ENCODE data around the gene LTBP3.

Gene LTBP3

DNA sequence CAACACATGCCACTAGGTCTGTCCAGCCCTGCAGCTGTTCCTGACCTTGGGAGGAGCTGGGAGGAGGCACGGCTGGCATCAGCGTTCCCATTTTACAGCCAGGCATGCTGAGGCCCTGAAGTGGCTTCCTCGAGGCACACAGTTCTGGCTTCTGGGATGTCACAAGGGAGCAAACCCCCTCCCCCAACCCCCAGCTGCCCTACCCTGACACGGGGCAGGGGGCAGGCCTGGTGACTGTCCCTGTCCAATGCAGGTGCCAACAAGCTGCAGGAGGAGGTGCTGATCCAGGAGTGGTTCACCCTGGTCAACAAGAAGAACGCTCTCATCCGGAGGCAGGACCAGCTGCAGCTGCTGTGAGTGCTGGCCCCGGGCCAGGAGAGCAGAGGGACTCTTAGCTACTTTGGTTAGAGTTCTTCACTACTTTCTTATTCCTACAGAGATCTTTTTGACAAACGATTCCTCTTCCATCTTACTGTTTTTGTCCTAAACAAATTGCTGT, 32.1 kb upstream of the LTBP3 start:
- DNase-seq (ENCODE audit: extremely low read depth, low read depth) = no peak
- TF ChIP-seq, protein P1, sequence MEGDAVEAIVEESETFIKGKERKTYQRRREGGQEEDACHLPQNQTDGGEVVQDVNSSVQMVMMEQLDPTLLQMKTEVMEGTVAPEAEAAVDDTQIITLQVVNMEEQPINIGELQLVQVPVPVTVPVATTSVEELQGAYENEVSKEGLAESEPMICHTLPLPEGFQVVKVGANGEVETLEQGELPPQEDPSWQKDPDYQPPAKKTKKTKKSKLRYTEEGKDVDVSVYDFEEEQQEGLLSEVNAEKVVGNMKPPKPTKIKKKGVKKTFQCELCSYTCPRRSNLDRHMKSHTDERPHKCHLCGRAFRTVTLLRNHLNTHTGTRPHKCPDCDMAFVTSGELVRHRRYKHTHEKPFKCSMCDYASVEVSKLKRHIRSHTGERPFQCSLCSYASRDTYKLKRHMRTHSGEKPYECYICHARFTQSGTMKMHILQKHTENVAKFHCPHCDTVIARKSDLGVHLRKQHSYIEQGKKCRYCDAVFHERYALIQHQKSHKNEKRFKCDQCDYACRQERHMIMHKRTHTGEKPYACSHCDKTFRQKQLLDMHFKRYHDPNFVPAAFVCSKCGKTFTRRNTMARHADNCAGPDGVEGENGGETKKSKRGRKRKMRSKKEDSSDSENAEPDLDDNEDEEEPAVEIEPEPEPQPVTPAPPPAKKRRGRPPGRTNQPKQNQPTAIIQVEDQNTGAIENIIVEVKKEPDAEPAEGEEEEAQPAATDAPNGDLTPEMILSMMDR (IDR thresholded peaks at IDR 0.05; ENCODE audit: low read depth, low read length) = no peak

DNA sequence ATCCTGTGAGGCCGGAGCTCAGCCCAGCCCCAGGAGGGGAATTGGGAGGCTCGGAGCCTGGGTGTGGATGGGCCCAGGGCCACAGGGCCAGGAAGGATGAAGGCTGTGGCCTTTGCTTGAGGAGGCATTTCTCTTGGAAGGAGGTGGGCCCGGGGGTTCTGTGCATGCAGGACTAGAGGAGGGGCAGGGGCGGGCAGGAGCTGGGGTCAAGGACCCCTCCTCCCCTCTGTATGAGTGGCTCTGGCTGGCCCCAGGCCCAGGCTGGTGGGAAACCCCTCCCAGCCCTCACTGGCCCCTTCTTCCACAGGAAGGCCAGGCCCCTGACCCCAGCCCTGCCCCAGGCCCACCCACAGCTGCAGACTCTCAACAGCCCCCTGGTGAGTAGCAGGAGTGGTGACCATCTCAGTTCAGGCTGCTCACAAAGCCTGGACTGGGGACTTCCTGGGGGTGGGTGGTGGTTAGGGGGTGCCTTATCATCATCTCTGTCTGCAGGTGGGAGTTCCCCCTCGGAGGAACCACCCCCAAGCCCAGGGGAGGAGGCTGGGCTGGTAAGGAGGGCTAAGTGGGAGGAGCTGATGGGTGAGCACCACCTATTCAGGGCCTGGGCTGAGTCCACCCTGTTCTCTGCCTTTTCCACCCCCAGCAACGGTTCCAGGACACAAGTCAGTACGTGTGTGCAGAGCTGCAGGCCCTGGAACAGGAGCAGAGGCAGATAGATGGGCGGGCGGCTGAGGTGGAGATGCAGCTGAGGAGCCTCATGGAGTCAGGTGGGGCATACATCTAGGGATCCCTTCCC, 31.5 kb upstream of the LTBP3 start:
- TF ChIP-seq, protein P1 (IDR thresholded peaks at IDR 0.05; ENCODE audit: low read depth, low read length) = no peak
- DNase-seq (ENCODE audit: extremely low read depth, low read depth) = no peak

DNA sequence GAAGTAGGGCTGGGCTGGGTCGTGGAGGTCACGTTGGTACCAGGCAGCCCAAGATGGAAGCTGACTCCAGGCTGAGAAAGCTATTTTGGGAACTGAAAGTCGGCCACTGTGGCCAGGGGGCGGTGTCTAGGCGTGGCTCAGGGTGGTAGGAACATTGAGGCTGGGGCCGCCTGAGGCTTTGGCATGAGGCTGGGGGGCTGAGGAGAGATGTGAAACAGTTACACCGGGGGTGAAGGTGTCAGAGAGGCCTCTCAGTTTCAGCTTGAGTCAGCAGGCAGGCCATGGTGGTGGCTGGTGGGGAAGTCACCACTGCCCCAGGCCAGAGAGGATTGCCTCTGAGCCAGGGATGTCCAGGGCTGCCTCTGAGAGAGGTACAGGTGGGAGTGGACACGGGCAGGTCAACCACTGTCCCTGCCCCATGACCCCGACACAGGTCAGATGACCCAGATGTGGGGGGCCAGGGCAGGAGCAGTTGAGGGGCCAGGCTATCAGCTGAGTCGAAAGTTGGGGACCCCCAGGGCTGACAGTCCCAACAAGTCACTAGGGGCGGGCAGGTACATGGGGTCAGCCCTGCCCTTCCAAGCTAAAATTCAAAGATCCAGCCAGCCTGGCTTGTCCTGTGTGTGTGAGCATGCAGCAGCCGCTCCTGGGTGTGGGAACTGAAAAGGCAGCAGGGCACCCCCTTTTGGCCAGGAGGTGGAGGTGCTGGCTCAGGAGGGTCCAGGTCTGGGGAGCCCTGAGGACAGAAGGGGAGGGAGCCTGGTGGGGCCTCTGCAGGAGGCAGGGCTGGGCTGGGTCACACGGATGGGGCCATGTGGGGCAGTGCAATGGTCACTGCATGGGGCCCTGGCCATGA, 30.3 kb upstream of the LTBP3 start:
- DNase-seq (ENCODE audit: extremely low read depth, low read depth) = no peak
- TF ChIP-seq, protein P1 (IDR thresholded peaks at IDR 0.05; ENCODE audit: low read depth, low read length) = peak; percentile 33

DNA sequence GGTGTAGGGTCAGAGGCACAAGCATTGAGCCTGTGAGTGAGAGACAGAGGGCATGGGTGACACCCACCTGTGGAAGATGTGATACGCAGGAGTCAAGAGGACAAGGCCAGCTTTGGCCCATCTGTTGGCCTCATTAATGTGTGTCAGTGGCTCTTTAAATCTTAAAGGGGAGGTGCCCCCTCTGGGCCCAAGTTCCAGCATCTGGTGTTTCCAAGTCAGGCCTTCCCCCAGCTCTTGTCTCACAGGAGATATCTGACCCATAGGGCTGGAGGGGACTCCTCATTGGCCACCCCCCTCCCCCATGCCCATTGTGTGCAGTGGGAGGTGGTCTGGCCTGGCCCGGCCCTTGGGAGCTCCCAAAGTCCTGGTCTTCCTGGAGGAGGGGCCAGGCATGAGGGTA, 28.5 kb upstream of the LTBP3 start:
- TF ChIP-seq, protein P1 (IDR thresholded peaks at IDR 0.05; ENCODE audit: low read depth, low read length) = no peak
- peak; percentile 64 for DNase-seq (ENCODE audit: extremely low read depth, low read depth)

DNA sequence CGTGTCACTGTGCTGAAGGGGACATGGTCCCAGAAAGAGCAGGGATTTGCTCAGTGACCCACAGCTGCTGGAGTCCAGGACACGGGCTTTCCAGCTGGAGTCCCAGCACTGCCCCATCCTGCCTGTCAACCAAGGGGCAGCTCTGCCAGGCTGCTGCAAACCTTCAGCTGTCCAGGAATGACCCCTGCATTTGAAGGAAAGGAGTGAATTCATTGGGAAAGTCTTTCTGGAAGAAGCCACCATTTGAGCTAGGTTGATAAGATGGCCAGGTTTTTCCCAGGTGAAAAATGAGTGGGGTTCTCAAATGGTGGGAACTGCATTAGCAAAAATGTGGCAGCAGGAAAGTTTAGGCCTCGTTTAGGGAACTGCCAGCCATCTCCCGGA, 28.1 kb upstream of the LTBP3 start:
- TF ChIP-seq, protein P1 (IDR thresholded peaks at IDR 0.05; ENCODE audit: low read depth, low read length) = no peak
- no peak for DNase-seq (ENCODE audit: extremely low read depth, low read depth)

DNA sequence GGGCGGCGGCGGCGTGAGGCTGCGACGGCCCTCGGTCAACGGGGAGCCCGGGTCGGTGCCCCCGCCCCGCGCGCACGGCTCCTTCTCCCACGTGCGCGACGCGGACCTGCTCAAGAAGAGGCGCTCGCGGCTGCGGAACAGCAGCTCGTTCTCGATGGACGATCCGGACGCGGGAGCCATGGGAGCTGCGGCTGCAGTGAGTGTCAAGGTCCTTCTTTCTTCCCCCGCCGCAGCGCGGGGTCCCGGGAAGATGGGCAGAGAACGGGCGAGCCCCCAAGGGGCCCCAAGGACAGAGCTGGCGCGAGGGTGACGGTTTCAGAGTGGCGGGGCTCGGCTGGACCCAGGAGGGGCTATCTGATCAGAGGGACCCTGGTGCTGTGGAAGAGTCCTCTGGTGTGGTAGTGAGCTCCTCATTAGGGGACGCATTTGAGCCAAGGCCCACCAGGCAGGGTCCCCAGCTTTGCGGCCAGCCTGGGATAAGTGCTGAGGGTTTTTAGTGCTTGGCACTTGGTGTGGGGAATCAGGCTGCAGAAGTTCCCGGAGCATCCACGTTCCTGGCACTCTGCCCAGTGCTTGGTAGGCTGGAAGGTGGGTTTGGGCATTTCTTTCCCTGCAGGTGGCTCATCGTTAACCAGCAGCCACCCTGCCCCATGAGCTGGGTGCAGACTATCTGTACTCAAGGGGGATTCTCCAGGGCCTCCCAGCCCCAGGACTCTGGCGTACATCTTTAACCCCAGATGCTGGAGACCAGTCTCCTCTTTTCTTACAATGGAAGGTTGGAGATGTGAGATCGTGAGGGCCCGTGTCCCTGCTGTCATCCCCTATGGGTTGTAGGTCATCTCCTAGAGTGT, 27.5 kb upstream of the LTBP3 start:
- TF ChIP-seq, protein P1 (IDR thresholded peaks at IDR 0.05; ENCODE audit: low read depth, low read length) = no peak
- no peak for DNase-seq (ENCODE audit: extremely low read depth, low read depth)

Data from AG09319 (cell line).